ENCODE data around the gene SERPINE1. TPM values are rescaled to one million over a fixed set of nuclear protein-coding genes. Genes with fewer than 3 reads are reported as not detected.

The SERPINE1 gene
- total and polyA plus RNA-seq, 2 of the 13 experiments (the other 11 are each of a cell fraction or from before 2014, with no cell fraction given) = 21.2 to 1,576 TPM

GRCh38 chr7:101085162-101085964 is 41.5 kb upstream of the SERPINE1 start, which contains the start of gene TRIM56:
TSS of gene TRIM56 (plus strand) at chr7:101085481. CDS start at chr7:101087313, 1,832 bp downstream.
- Histone ChIP-seq H3K36me3 (replicated peaks in 1 of 2; ENCODE audit: control insufficient read depth in 1 of 2, insufficient read depth in 2 of 2, low read length in 2 of 2) (peaks cover 7 to 27% of the 10 kb centered on the region in 2 experiments; a peak in 3 of 5 replicates), H3K9me3 (ENCODE audit: low read length) (no peaks in the 10 kb centered on the region), H3K27me3 (ENCODE audit: control insufficient read depth in 1 of 2, insufficient read depth in 2 of 2, low read length in 2 of 2) (peaks cover 0 to 2% of the 10 kb centered on the region in 2 experiments; a peak in 1 of 5 replicates), H3K4me2 (ENCODE audit: low read depth, low read length) (peak within 1 kb of the TSS; percentile 85), H3K27ac (ENCODE audit: extremely low read length, insufficient read depth, low read length) (peak within 1 kb of the TSS; percentile 86), H3K4me3 (replicated peaks in 1 of 3; ENCODE audit: insufficient read depth in 1 of 3, low read depth in 2 of 3, low read length in 3 of 3) (peak within 1 kb of the TSS; percentile 71 to 93 (median 93)), H3K79me2 (ENCODE audit: insufficient read depth, low read length) (peaks cover 12% of the 10 kb centered on the region), H3K4me1 (ENCODE audit: insufficient read depth, low read length) (peaks cover 36% of the 10 kb centered on the region), H2AFZ (ENCODE audit: low read length) (no peak within 1 kb of the TSS), H3K9ac (ENCODE audit: insufficient read depth, low read depth, low read length) (peak within 1 kb of the TSS; percentile 94), H4K20me1 (ENCODE audit: insufficient read depth, low read length) (no peaks in the 10 kb centered on the region)
- CTCF ChIA-PET (ENCODE audit: low intra/inter-chr PET ratio, low total read pairs) = interaction anchor here (0.6 kb wide), 1 partner anchor 53 kb away, joined by 3 read pairs; no protein-coding TSS in a partner anchor
- ATAC-seq (peak; percentile 98), FAIRE-seq (peak; percentile 77), DNase-seq (ENCODE audit: low spot score) (peak; percentile 79)
- POLR2A ChIA-PET = interaction anchor here (0.8 to 1.9 kb wide), 11 partner anchors 9 to 380 kb away, joined by 3 to 30 read pairs (median 5); partner anchors contain the start of genes PLOD3, POP7, SERPINE1 and SRRT
- WGBS (ENCODE audit: low lambda C conversion rate) = 1% methylated on average over 22 of the region's 26 CpGs
- in situ Hi-C loops (cut with HindIII; ENCODE audit: extremely low pct_ligation_motif_present, low pct_unique_long_range_greater_than_20kb) (no loop called here), intact Hi-C loops (cut with micrococcal nuclease; ENCODE audit: unreplicated experiment) (no loop called here)
- BruUV-seq (replicated peaks) = no TSS peak
- TF ChIP-seq SNAI1 (CRISPR knock-in tag; IDR thresholded peaks at IDR 0.05; ENCODE audit: borderline replicate concordance) = no peak
- TF ChIP-seq HDAC2 (CRISPR knock-in tag; IDR thresholded peaks at IDR 0.05) = no peak
- no peak for TF ChIP-seq ZNF639 (CRISPR knock-in tag; conservative IDR thresholded peaks at IDR 0.05)
- TF ChIP-seq CENPX (CRISPR knock-in tag; IDR thresholded peaks at IDR 0.05) = no peak
- TF ChIP-seq ZNF574 (CRISPR knock-in tag; IDR thresholded peaks at IDR 0.05) = peak; percentile 10; the same call in 1 of the 2 replicates
- TF ChIP-seq ZNF281 (CRISPR knock-in tag; IDR thresholded peaks at IDR 0.05; ENCODE audit: borderline replicate concordance) = peak; percentile 60; the same call in 1 of the 2 replicates
- TF ChIP-seq LBX2 (CRISPR knock-in tag; IDR thresholded peaks at IDR 0.05; ENCODE audit: borderline replicate concordance) = no peak
- TF ChIP-seq AFF4 (CRISPR knock-in tag; IDR thresholded peaks at IDR 0.05) = no peak
- TF ChIP-seq SAFB2 (CRISPR knock-in tag; IDR thresholded peaks at IDR 0.05; ENCODE audit: borderline replicate concordance, low read depth) = no peak
- TF ChIP-seq ZNF567 (CRISPR knock-in tag; IDR thresholded peaks at IDR 0.05; ENCODE audit: borderline replicate concordance) = no peak

All from HepG2 (cell line).